H9 (cell line): ENCODE data around the gene ASIC4. TPM values are rescaled to one million over a fixed set of nuclear protein-coding genes. Genes with fewer than 3 reads are reported as not detected.

Experiments used
- DNase-seq: peaks from one replicate; pipeline ENCODE4 v3.0.0-alpha.2; 2017
- H2AFZ ChIP-seq: one replicate; pipeline ENCODE4 v1.6.1; 2013; ENCODE audit warnings: mild to moderate bottlenecking, low read length, control low read depth, moderate library complexity
- H2AK5ac ChIP-seq: 2 replicates; pipeline ENCODE4 v1.6.1; 2013; ENCODE audit warnings: low read length, control low read depth, mixed read lengths; ENCODE audit not compliant: insufficient read length
- H2BK120ac ChIP-seq: one replicate; pipeline ENCODE4 v1.6.1; 2013; ENCODE audit warnings: low read depth, mild to moderate bottlenecking, low read length, control low read depth, inconsistent platforms; ENCODE audit not compliant: poor library complexity, severe bottlenecking
- H2BK12ac ChIP-seq: 2 replicates; pipeline ENCODE4 v1.6.1; 2013; ENCODE audit warnings: low read length, control low read depth, mixed read lengths, low read depth; ENCODE audit not compliant: insufficient read length
- H2BK15ac ChIP-seq: 2 replicates; pipeline ENCODE4 v1.6.1; 2013; ENCODE audit warnings: low read depth, low read length, control low read depth
- H2BK20ac ChIP-seq: one replicate; pipeline ENCODE4 v1.6.1; 2013; ENCODE audit warnings: low read depth, mild to moderate bottlenecking, low read length, control low read depth, inconsistent platforms; ENCODE audit not compliant: poor library complexity, severe bottlenecking
- H2BK5ac ChIP-seq: 2 replicates; pipeline ENCODE4 v1.6.1; 2013; ENCODE audit warnings: low read length, control low read depth, mixed read lengths; ENCODE audit not compliant: insufficient read length
- H3K14ac ChIP-seq: 2 replicates; pipeline ENCODE4 v1.6.1; 2013; ENCODE audit warnings: low read length, control low read depth; ENCODE audit not compliant: insufficient read depth
- H3K18ac ChIP-seq: 2 replicates; pipeline ENCODE4 v1.6.1; 2013; ENCODE audit warnings: low read depth, mild to moderate bottlenecking, mixed read lengths, low read length, control low read depth; ENCODE audit not compliant: insufficient read length
- H3K23ac ChIP-seq: 2 replicates; pipeline ENCODE4 v1.6.1; 2013; ENCODE audit warnings: low read length, control low read depth, mixed read lengths, low read depth; ENCODE audit not compliant: insufficient read length
- H3K23me2 ChIP-seq: 2 replicates; pipeline ENCODE4 v1.6.1; 2013; ENCODE audit warnings: low read depth, mild to moderate bottlenecking, mixed read lengths, low read length, control low read depth; ENCODE audit not compliant: insufficient read length, poor library complexity, severe bottlenecking
- H3K27ac ChIP-seq: 2 replicates; pipeline ENCODE4 v1.5.1; 2013; ENCODE audit warnings: low read length, control low read depth, mixed read lengths, low read depth; ENCODE audit not compliant: insufficient read length
- H3K27me3 ChIP-seq: 2 replicates; pipeline ENCODE4 v1.6.1; 2013; ENCODE audit warnings: low read length, control low read depth, inconsistent platforms; ENCODE audit not compliant: insufficient read depth
- H3K4ac ChIP-seq: 2 replicates; pipeline ENCODE4 v1.6.1; 2013; ENCODE audit warnings: low read depth, mild to moderate bottlenecking, control low read depth, inconsistent platforms, low read length, moderate library complexity
- H3K4me1 ChIP-seq: 2 replicates; pipeline ENCODE4 v1.6.1; 2013; ENCODE audit warnings: low read length, control low read depth, inconsistent platforms; ENCODE audit not compliant: insufficient read depth
- H3K4me2 ChIP-seq: 2 replicates; pipeline ENCODE4 v1.6.1; 2013; ENCODE audit warnings: low read length, control low read depth, mixed read lengths; ENCODE audit not compliant: insufficient read length, insufficient read depth
- H3K56ac ChIP-seq: 2 replicates; pipeline ENCODE4 v1.6.1; 2013; ENCODE audit warnings: low read depth, mild to moderate bottlenecking, mixed read lengths, low read length, control low read depth; ENCODE audit not compliant: insufficient read length
- H3K79me1 ChIP-seq: 2 replicates; pipeline ENCODE4 v1.6.1; 2013; ENCODE audit warnings: low read depth, mild to moderate bottlenecking, moderate library complexity, low read length, control low read depth, inconsistent platforms; ENCODE audit not compliant: insufficient read depth, poor library complexity, severe bottlenecking
- H3K79me2 ChIP-seq: 2 replicates; pipeline ENCODE4 v1.6.1; 2013; ENCODE audit warnings: low read length, control low read depth, inconsistent platforms; ENCODE audit not compliant: insufficient read depth
- H3K9ac ChIP-seq: 2 replicates; pipeline ENCODE4 v1.6.1; 2013; ENCODE audit warnings: low read length, control low read depth, mixed read lengths; ENCODE audit not compliant: insufficient read length; ENCODE audit errors: extremely low read depth
- H3K9me3 ChIP-seq: one replicate; pipeline ENCODE4 v1.6.1; 2013; ENCODE audit warnings: low read depth, low read length, inconsistent platforms; ENCODE audit not compliant: control insufficient read depth
- H3T11ph ChIP-seq: one replicate; pipeline ENCODE4 v1.6.1; 2013; ENCODE audit warnings: mild to moderate bottlenecking, low read length, control low read depth, inconsistent platforms
- H4K20me1 ChIP-seq: one replicate; pipeline ENCODE4 v1.6.1; 2013; ENCODE audit not compliant: control insufficient read depth, insufficient read length, insufficient read depth
- H4K5ac ChIP-seq: 2 replicates; pipeline ENCODE4 v1.6.1; 2013; ENCODE audit warnings: low read depth, mild to moderate bottlenecking, mixed read lengths, low read length, control low read depth; ENCODE audit not compliant: insufficient read length
- H4K8ac ChIP-seq: replicated peaks from 2 replicates; pipeline ENCODE4 v1.6.1; 2013; ENCODE audit warnings: low read length, control low read depth, mixed read lengths, low read depth; ENCODE audit not compliant: insufficient read length
- H4K91ac ChIP-seq: 2 replicates; pipeline ENCODE4 v1.6.1; 2013; ENCODE audit warnings: low read depth, mild to moderate bottlenecking, moderate library complexity, mixed read lengths, low read length, control low read depth; ENCODE audit not compliant: insufficient read length
- H3K27ac Mint-ChIP-seq, 3 experiments: 2 replicates in 2 of 3; 3 replicates in 1 of 3; pipeline ENCODE4 v1.8.0; 2020 to 2021; ENCODE audit warnings: mixed read lengths in 3 of 3, mild to moderate bottlenecking in 1 of 3, moderate library complexity in 1 of 3
- H3K27me3 Mint-ChIP-seq: 2 replicates; pipeline ENCODE4 v1.8.0; 2021; ENCODE audit warnings: low read depth, mild to moderate bottlenecking, moderate library complexity, mixed read lengths
- H3K36me3 Mint-ChIP-seq, 3 experiments: 2 replicates in 2 of 3; 3 replicates in 1 of 3; pipeline ENCODE4 v1.8.0; 2020 to 2021; ENCODE audit warnings: low read depth in 3 of 3, mixed read lengths in 3 of 3; ENCODE audit not compliant: insufficient read depth in 1 of 3
- H3K4me1 Mint-ChIP-seq, 2 experiments: 2 replicates each; pipeline ENCODE4 v1.8.0; 2020; ENCODE audit warnings: mixed read lengths in 2 of 2
- H3K4me3 Mint-ChIP-seq, 2 experiments: 2 replicates in 1 of 2; 3 replicates in 1 of 2; pipeline ENCODE4 v1.8.0; 2020 to 2021; ENCODE audit warnings: mild to moderate bottlenecking in 2 of 2, mixed read lengths in 2 of 2, moderate library complexity in 1 of 2
- H3K9me3 Mint-ChIP-seq, 2 experiments: 2 replicates in 1 of 2; 3 replicates in 1 of 2; pipeline ENCODE4 v1.8.0; 2020; ENCODE audit warnings: mild to moderate bottlenecking in 2 of 2, mixed read lengths in 2 of 2, moderate library complexity in 1 of 2
- CTCF ChIP-seq: fragments of 200-600 bp; sonication (generic); conservative IDR thresholded peaks from 3 replicates; pipeline ENCODE4 v1.8.0; 2021; ENCODE audit warnings: antibody characterized with exemption, mild to moderate bottlenecking
- WGBS: extraction: QIAGEN DNeasy Blood & Tissue Kit; methylation state at CpG from one replicate; pipeline ENCODE4 v1.1.7; 2013; ENCODE audit warnings: missing lambda C conversion rate, low lambda C conversion rate, mixed read lengths; ENCODE audit not compliant: insufficient read length; ENCODE audit errors: extremely low coverage; 5-methylcytosine and 5-hydroxymethylcytosine counted together
- total RNA-seq: library from RNA; stranded (reverse); gene quantifications from 2 replicates; pipeline ENCODE4 v1.2.1, GENCODE V29; 2021

ASIC4 gene
- total RNA-seq, 1 experiment from 2014 or later = 0.37 TPM

DNA sequence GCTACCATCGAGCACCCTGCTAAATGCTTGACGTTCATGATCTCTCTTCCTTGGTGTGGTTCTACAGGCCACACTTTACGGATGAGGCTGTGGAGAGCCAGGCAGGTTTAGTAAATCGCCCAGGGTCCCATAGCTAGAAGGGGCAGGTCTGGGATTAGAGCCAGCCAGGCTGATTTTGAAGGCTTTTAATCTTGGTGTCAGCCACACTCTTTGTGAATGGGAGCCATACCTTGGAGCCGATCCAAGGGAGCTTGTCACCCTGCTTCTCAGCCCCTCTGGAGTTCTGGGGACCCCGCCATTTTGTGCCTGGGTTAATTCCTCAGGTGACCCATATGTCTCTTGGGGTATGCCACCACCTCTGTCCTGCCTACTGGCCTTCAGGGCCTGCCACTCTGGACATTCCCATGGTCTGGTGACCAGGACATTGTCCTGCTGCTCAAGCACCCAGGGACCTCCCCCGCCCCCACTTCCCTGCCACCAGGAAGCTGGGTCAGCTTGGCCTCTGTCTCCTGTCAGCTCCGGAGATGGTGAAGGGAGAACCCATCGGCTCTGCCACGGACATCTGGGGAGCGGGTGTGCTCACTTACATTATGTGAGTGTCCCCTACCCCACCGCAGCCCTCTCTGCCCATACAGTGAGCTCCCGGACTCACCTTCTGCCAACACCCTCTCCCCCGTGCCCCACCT is 22.9 kb upstream of the ASIC4 start:
- H2BK5ac ChIP-seq = no peak overlapping the region
- no peak overlapping the region for H4K5ac ChIP-seq
- H3K18ac ChIP-seq = no peak overlapping the region
- Mint-ChIP-seq H3K9me3 (no peaks in the 10 kb centered on the region; a peak in 1 of 5 replicates), H3K4me1 (peaks cover 23 to 43% of the 10 kb centered on the region in 2 experiments), H3K36me3 (no peaks in the 10 kb centered on the region), H3K27ac (no peak overlapping the region; a peak in 1 of 7 replicates), H3K4me3 (peak overlapping the region in 1 of 2 experiments; percentile 32; a peak in 1 of 5 replicates), H3K27me3 (peaks cover 55% of the 10 kb centered on the region)
- H2BK15ac ChIP-seq = no peak overlapping the region
- no CpG with 5 or more reads among the region's 14 CpGs for WGBS
- no peaks in the 10 kb centered on the region for H3K79me2 ChIP-seq
- no peak overlapping the region for H3K27ac ChIP-seq
- H2BK120ac ChIP-seq = no peak overlapping the region
- H3K23ac ChIP-seq = no peak overlapping the region
- H3K14ac ChIP-seq = no peak overlapping the region
- no peak overlapping the region for H4K91ac ChIP-seq
- H3K23me2 ChIP-seq = peaks cover under 1% of the 10 kb centered on the region
- no peak overlapping the region for H4K8ac ChIP-seq
- H2BK12ac ChIP-seq = no peak overlapping the region
- no peak for DNase-seq
- H4K20me1 ChIP-seq = no peaks in the 10 kb centered on the region
- no peak for TF ChIP-seq CTCF
- H3K9me3 ChIP-seq = no peaks in the 10 kb centered on the region
- H3T11ph ChIP-seq = no peak overlapping the region
- no peak overlapping the region for H3K9ac ChIP-seq
- H2BK20ac ChIP-seq = no peak overlapping the region
- H3K4ac ChIP-seq = no peak overlapping the region
- peaks cover 2% of the 10 kb centered on the region for H3K4me1 ChIP-seq
- no peak overlapping the region for H3K56ac ChIP-seq
- H3K79me1 ChIP-seq = no peaks in the 10 kb centered on the region
- H3K27me3 ChIP-seq = peaks cover 4% of the 10 kb centered on the region; the same call in 1 of the 2 replicates
- no peak overlapping the region for H2AFZ ChIP-seq
- no peak overlapping the region for H2AK5ac ChIP-seq
- H3K4me2 ChIP-seq = no peak overlapping the region
